HEK293 (cell line): ENCODE measurements around the gene AGPAT1.

Experiments used
- EGR2 ChIP-seq: fragments of 450-650 bp; formaldehyde crosslinking; IDR thresholded peaks from 2 replicates; pipeline ENCODE4 v1.5.1; 2016; ENCODE audit warnings: low read depth, missing biosample characterization, missing genetic modification characterization
- HOXD13 ChIP-seq: sonication (generic); formaldehyde crosslinking; IDR thresholded peaks from 2 replicates; pipeline ENCODE4 v1.8.0; 2022; ENCODE audit warnings: missing genetic modification reagents, borderline replicate concordance
- INSM2 ChIP-seq: fragments of 450-650 bp; formaldehyde crosslinking; IDR thresholded peaks from 2 replicates; pipeline ENCODE4 v1.5.1; 2016; ENCODE audit warnings: missing biosample characterization, missing genetic modification characterization
- KLF10 ChIP-seq: fragments of 450-650 bp; IDR thresholded peaks from 2 replicates; pipeline ENCODE4 v1.5.1; 2018; ENCODE audit warnings: missing biosample characterization, mild to moderate bottlenecking, missing genetic modification characterization
- PRDM1 ChIP-seq: fragments of 450-650 bp; formaldehyde crosslinking; IDR thresholded peaks from 2 replicates; pipeline ENCODE4; 2016; ENCODE audit warnings: missing biosample characterization, missing genetic modification characterization
- REST ChIP-seq: fragments of 450-650 bp; formaldehyde crosslinking; IDR thresholded peaks from 2 replicates; pipeline ENCODE4 v1.5.1; 2016; ENCODE audit warnings: missing biosample characterization, missing genetic modification characterization
- SCRT2 ChIP-seq: fragments of 450-650 bp; formaldehyde crosslinking; IDR thresholded peaks from 2 replicates; pipeline ENCODE4 v1.5.1; 2016; ENCODE audit warnings: missing biosample characterization, missing genetic modification characterization
- TSHZ1 ChIP-seq: fragments of 450-650 bp; formaldehyde crosslinking; IDR thresholded peaks from 2 replicates; pipeline ENCODE4 v1.5.1; 2016; ENCODE audit warnings: missing biosample characterization, missing genetic modification characterization, borderline replicate concordance
- YY1 ChIP-seq: fragments of 450-650 bp; formaldehyde crosslinking; IDR thresholded peaks from 2 replicates; pipeline ENCODE4 v1.5.1; 2018; ENCODE audit warnings: missing biosample characterization, missing genetic modification characterization
- ZBTB11 ChIP-seq: fragments of 450-650 bp; formaldehyde crosslinking; conservative IDR thresholded peaks from 2 replicates; pipeline ENCODE4 v1.5.1; 2016; ENCODE audit warnings: low read depth, missing biosample characterization, missing genetic modification characterization
- ZNF133 ChIP-seq: fragments of 450-650 bp; formaldehyde crosslinking; IDR thresholded peaks from 2 replicates; pipeline ENCODE4 v1.5.1; 2016; ENCODE audit warnings: missing biosample characterization, missing genetic modification characterization
- ZNF138 ChIP-seq: fragments of 450-650 bp; formaldehyde crosslinking; IDR thresholded peaks from 2 replicates; pipeline ENCODE4 v1.5.1; 2016; ENCODE audit warnings: missing biosample characterization, missing genetic modification characterization, borderline replicate concordance
- ZNF433 ChIP-seq: fragments of 450-650 bp; formaldehyde crosslinking; IDR thresholded peaks from 2 replicates; pipeline ENCODE4 v1.5.1; 2016; ENCODE audit warnings: missing biosample characterization, missing genetic modification characterization, low read depth
- ZNF473 ChIP-seq: fragments of 450-650 bp; formaldehyde crosslinking; IDR thresholded peaks from 2 replicates; pipeline ENCODE4 v1.5.1; 2017; ENCODE audit warnings: missing biosample characterization, missing genetic modification characterization
- ZNF501 ChIP-seq: fragments of 450-650 bp; formaldehyde crosslinking; IDR thresholded peaks from 2 replicates; pipeline ENCODE4 v1.5.1; 2016; ENCODE audit warnings: missing biosample characterization, missing genetic modification characterization
- ZNF521 ChIP-seq: fragments of 450-650 bp; formaldehyde crosslinking; IDR thresholded peaks from 2 replicates; pipeline ENCODE4 v1.5.1; 2017; ENCODE audit warnings: missing biosample characterization, mild to moderate bottlenecking, missing genetic modification characterization
- ZNF530 ChIP-seq: fragments of 450-650 bp; formaldehyde crosslinking; IDR thresholded peaks from 2 replicates; pipeline ENCODE4 v1.5.1; 2016; ENCODE audit warnings: low read depth, missing biosample characterization, missing genetic modification characterization
- ZNF623 ChIP-seq: fragments of 450-650 bp; formaldehyde crosslinking; IDR thresholded peaks from 2 replicates; pipeline ENCODE4 v1.5.1; 2016; ENCODE audit warnings: missing biosample characterization, missing genetic modification characterization
- ZNF660 ChIP-seq: fragments of 450-650 bp; IDR thresholded peaks from 2 replicates; pipeline ENCODE4 v1.5.1; 2018; ENCODE audit warnings: missing biosample characterization, mild to moderate bottlenecking, missing genetic modification characterization
- ZNF664 ChIP-seq: fragments of 450-650 bp; formaldehyde crosslinking; IDR thresholded peaks from 2 replicates; pipeline ENCODE4 v1.5.1; 2016; ENCODE audit warnings: missing biosample characterization, missing genetic modification characterization
- ZNF692 ChIP-seq: fragments of 450-650 bp; formaldehyde crosslinking; IDR thresholded peaks from 2 replicates; pipeline ENCODE4 v1.5.1; 2016; ENCODE audit warnings: missing biosample characterization, missing genetic modification characterization
- ZNF707 ChIP-seq: fragments of 450-650 bp; formaldehyde crosslinking; IDR thresholded peaks from 2 replicates; pipeline ENCODE4 v1.5.1; 2016; ENCODE audit warnings: missing biosample characterization, missing genetic modification characterization
- ZNF830 ChIP-seq: fragments of 450-650 bp; IDR thresholded peaks from 2 replicates; pipeline ENCODE4 v1.5.0; 2018; ENCODE audit warnings: missing biosample characterization, missing genetic modification characterization, low read depth, mild to moderate bottlenecking, moderate library complexity
- ZSCAN30 ChIP-seq: fragments of 450-650 bp; IDR thresholded peaks from 2 replicates; pipeline ENCODE4 v1.5.1; 2018; ENCODE audit warnings: missing biosample characterization, mild to moderate bottlenecking, missing genetic modification characterization, moderate library complexity
- ZXDB ChIP-seq: fragments of 450-650 bp; formaldehyde crosslinking; IDR thresholded peaks from 2 replicates; pipeline ENCODE4 v1.5.1; 2016; ENCODE audit warnings: missing biosample characterization, missing genetic modification characterization

The AGPAT1 gene

GRCh38 chr6:32153564-32154513 lies 22.0 kb downstream of the AGPAT1 start, which contains the start of gene PPT2 (continued):
- TF ChIP-seq ZBTB11 (tag by site-specific recombination) (peak; percentile 75), ZNF623 (no peak; the same call in 1 of the 2 replicates), ZNF660 (tag by site-specific recombination) (peak; percentile 41; the same call in 1 of the 2 replicates), ZNF664 (tag by site-specific recombination) (no peak), ZSCAN30 (peak; percentile 78), REST (tag by site-specific recombination) (no peak; the same call in 1 of the 2 replicates), ZNF707 (tag by site-specific recombination) (no peak), PRDM1 (tag by site-specific recombination) (peak; percentile 39; the same call in 1 of the 2 replicates), ZNF521 (tag by site-specific recombination) (no peak), ZNF830 (tag by site-specific recombination) (no peak), HOXD13 (CRISPR knock-in tag) (no peak), KLF10 (tag by site-specific recombination) (0 out of 2 replicates have a peak, but pooled peaks have one; percentile 56), ZNF501 (peak; percentile 74; the same call in 1 of the 2 replicates), SCRT2 (tag by site-specific recombination) (no peak), YY1 (tag by site-specific recombination) (0 out of 2 replicates have a peak, but pooled peaks have one; percentile 17), ZNF530 (tag by site-specific recombination) (no peak), ZNF692 (tag by site-specific recombination) (no peak; the same call in 1 of the 2 replicates), TSHZ1 (tag by site-specific recombination) (peak; percentile 23; the same call in 1 of the 2 replicates), ZNF433 (tag by site-specific recombination) (no peak), INSM2 (tag by site-specific recombination) (peak; percentile 27; the same call in 1 of the 2 replicates), ZNF138 (tag by site-specific recombination) (no peak), EGR2 (tag by site-specific recombination) (peak; percentile 81), ZNF473 (tag by site-specific recombination) (no peak), ZXDB (peak; percentile 84), ZNF133 (tag by site-specific recombination) (no peak)
